GM18861 (cell line): Measurements from ENCODE around the gene ABLIM3.

Experiments
- ATAC-seq: cut with Tn5 transposase; IDR thresholded peaks from one replicate; pipeline ENCODE4 v1.9.1; 2021; ENCODE audit not compliant: unreplicated experiment

ABLIM3 gene

GRCh38 chr5:149277801-149278200 is 136.5 kb downstream of the ABLIM3 start:
- no peak for ATAC-seq

DNA sequence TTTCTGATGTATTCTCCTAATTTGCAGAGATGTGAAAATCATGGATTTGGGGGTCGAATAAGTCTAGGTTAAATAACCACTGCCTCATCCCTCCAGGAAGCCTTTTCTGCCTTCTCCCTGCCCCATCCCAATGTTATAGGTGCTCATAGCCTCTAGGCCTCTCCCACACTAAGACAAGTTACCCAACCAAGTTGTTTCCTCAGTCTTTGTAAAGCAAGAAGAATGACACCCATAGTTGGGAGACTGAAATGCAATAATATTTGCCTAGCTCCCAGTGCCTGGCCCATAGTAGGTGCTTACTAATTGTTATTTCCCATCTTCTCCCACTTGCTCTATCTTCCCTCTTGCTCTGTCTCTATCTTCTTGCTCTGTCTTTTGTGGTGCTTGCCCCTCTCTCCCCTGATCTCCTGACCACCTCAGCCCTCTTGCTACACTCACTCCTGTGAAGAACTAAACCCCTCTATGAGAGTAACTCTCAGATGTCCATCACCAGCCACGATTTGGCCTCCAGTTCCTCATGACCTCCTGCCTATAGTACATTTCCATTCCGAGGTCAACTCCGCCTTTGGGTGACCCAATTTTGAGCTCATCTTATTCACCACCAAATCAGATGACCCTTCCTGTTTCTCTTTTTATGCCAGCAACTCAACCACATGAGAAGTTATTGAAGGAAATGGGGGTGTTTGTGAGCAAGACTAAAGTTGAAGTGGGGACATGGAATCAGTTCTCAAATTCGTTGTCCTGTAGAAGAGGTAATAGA is 137.3 kb downstream of the ABLIM3 start:
- ATAC-seq, result no peak

- no peak for ATAC-seq
Observed at GRCh38 chr5:149279661-149280060, 138.4 kb downstream of the ABLIM3 start.

- ATAC-seq, result no peak
Observed at GRCh38 chr5:149280124-149280523, 138.8 kb downstream of the ABLIM3 start.

- no peak for ATAC-seq
Observed at GRCh38 chr5:149280802-149281201, 139.5 kb downstream of the ABLIM3 start.

DNA sequence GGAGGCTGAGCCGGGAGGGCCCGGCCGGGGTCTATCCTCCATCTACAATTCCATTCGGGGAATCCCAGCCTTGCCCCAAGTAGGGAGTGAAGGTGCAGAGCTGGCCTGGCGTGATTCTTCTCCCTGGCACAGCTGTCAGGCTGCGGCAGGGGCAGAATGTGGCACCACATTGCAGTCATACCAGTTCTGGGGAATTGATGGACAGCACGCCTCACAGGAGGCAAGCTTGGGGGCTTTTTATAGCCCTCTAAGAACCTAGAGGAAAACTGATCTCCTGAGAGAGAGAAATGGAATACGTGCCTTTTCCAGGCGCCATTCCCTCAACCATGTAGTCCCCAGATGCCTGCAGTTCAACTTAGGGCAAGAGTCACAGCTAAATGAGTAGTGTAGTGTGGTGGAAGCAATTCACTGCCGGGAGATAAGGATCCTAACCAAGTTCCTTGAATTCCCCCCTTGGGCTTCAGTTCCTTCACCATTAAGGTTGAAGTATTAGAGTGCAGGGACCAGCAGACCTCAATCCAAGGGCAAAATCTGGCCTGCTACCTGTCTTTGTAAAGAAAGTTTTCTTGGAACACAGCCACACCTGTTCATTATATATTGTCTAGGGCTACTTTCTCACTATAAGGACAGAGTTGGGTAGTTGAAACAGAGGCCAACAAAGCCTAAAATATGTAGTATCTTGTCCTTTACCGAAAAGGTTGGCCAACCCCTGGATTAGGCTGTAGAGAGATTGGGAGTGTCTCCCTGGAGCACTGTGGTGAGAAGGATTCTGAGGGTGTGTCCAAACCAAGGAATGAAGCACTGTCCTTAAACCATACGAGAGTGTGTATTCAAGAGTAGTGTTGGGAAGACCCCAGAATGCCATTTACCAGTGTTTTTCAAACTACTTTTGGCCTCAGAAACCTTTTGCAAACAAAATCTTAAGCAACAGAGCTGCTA is 141.0 kb downstream of the ABLIM3 start:
- no peak for ATAC-seq

DNA sequence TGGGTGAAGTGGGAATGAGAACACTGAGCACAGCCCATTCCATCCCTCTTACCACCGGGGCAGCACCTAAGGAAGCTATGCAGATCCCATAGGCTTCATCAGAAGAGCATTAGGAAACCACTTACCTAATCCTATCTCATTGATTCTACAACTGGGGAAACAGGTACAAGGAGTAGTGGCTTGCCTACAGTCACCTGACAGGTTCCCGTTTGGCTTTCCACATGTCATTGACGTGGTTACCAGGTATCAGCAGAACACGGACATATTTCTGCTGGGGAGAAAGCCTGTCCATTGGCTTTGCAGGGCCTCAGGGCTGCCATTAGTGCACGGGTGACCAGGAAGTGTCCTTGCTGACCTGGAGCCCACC is 141.7 kb downstream of the ABLIM3 start:
- no peak for ATAC-seq

DNA sequence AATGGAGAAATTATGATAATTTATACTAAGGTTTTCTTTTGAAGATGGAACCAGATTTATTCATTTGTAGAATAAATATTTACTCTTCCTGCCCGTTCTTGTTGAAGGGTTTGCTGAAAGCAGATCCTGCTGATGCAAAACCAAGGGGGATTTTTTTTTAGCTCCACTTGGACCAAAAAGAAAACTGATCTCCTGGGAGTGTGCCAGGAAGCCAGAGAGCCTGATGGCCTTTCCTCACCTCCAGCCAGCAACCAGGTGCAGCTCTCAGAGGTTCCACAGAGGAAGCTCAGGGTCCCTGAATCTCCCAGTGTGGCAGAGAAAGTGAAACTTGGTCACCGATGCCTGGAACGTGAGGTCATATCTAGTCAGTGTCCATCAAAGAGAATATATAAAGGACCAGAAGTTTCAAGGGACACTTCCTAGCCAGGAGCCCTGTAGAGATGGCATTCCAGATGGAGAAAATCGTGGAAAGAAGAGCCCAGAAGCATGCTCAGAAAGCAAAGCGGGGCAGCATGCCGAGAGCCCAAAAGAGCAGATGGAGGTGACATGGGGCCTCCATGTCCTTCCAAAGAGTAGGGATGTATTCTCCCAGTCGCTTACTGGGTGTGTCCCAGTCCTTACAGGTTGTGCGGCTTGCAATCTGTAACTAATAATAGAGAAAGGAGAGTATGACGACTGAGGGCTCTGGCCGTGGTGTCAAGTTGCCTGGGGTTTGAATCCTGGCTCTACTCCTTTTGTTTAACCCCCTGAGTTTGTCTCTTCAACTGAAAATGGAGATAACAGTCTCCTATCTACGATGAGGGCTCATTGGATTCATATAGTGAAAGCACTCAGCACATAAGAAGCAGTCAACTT is 142.6 kb downstream of the ABLIM3 start:
- ATAC-seq, result no peak

DNA sequence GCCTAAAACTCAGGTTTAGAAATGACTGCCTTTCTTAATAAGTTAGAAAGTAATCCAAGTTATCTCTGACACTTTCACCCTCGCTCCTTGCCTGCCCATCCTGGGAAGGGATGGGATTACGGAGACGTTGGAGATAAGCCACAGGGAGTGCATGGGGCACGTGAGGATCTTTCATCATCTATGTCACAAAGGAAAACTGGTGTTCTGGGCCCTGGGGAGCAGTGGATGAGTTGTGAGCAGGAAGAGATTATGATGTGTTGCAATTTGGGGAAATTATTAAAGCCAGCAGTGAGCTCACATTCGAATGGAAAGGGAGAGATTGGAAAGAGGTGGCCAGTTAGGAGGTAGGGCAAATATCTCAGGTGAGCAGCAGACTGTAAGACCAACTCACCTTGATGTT is 143.2 kb downstream of the ABLIM3 start:
- ATAC-seq, result no peak

GRCh38 chr5:149285153-149285552 is 143.9 kb downstream of the ABLIM3 start:
- ATAC-seq, result no peak

DNA sequence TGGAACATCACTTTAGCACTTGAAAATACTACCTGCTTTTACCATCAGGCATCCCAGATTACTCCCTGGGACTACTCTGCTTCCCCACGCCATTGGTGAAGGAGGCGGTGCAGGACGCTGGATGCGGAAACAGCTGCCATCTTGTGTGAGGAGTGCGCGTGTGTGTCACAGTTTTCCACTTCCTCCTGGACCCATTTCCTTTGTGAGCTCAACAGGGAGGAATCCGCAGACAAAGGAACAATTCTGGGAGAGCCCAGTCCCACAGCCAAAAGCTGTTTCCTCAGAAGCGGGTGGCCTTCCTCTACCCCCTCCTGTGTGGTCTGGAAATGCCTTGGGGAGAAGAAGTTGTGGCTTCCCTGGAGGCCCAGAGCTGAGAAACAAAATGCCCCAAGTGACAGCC is 147.1 kb downstream of the ABLIM3 start:
- ATAC-seq, result no peak

DNA sequence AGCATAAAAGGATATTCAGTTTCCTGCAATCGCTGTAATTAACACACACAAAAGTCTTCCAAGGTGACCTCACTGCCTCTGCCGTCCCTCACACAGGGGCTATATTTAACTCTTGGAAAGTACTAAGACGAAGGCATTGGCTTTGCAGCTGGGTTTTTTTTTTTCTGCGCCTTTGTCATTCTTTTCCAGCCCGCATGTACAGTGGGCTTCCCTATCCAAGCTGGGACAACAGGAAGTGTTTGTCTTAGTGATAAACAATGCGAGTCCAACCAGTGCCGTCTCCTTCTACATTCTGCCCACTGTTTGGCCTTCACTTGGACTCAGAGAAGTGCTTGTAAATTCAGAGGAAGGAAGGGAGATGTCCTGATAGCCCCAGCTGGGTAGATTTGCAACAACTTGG is 148.0 kb downstream of the ABLIM3 start:
- no peak for ATAC-seq

GRCh38 chr5:149294872-149295829 is 153.9 kb downstream of the ABLIM3 start:
- no peak for ATAC-seq

- ATAC-seq, result no peak
Observed at GRCh38 chr5:149297340-149298025, 156.2 kb downstream of the ABLIM3 start.

- ATAC-seq, result no peak
Observed at GRCh38 chr5:149298163-149298562, 156.9 kb downstream of the ABLIM3 start.

DNA sequence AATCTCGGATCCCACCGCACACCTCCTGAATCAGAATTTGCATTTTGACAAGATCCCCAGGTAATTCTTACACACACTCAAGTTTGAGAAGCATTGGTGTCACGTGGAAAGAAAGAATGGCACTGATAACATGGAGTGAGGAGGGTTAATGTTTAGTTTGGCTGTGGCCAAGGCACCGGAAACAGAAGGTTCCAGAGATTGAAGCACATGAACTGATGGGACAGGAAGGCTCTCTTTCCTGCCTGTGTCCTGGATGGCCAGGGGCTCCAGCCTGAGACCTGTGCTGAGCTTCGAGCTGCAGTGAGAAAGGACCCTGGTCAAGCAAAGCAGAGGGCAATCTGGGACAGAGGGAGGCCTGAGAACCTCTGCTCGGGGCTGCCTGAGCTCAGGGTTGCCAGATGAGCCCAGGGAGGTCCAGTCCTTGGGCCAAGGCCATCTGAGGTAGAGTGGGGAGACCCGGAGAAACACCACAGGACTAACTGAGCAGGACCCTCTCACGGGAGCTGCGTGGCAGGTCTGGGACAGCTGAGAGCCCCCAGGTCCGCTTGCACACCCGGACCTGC is 157.6 kb downstream of the ABLIM3 start:
- no peak for ATAC-seq

- no peak for ATAC-seq
Observed at GRCh38 chr5:149299451-149300054, 158.3 kb downstream of the ABLIM3 start.

DNA sequence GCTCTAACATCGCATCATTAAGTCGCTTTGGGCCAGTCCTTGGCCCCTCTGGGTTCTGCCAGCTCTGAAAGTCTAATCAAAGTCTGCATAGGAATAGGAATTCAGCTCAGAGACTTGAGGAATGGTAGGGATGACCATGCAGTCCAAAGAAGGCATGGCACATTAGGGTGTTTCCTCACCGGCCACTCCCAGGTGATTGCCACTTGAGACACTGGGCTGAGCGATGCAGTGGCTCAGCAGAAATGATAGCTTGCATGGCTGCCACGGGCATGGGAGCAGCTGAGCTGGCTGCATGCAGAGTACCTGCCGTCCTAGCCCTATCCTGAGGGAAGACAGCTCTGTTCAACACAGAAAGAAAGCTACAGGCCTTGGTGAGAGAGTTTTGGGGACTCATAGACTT is 159.1 kb downstream of the ABLIM3 start:
- no peak for ATAC-seq
